HCT116 (cell line): ENCODE results near the gene GPR68. TPM values are rescaled to one million over a fixed set of nuclear protein-coding genes. Genes with fewer than 3 reads are reported as not detected.

Source experiments
- ATAC-seq: fragments of 200-7000 bp; cut with Tn5 transposase; 2 replicates; pipeline ENCODE4 v1.9.1; 2020; ENCODE audit warnings: mild to moderate bottlenecking, moderate library complexity
- BruUV-seq: library from RNA; stranded (reverse); fragments of 400-500 nt; replicated peaks from 2 replicates; lab custom pipeline; 2021; lab: Mats Ljungman, UMichigan
- CTCF ChIA-PET: fragments of 300-600 bp; sonication (Branson Sonifier 250); formaldehyde crosslinking; loops from one replicate; lab custom pipeline; 2021; ENCODE audit warnings: antibody characterized with exemption; lab: Charles Lee
- POLR2A ChIA-PET: fragments of 300-600, 350-600 bp; sonication (Branson Sonifier 250); formaldehyde crosslinking; loops from one replicate; lab custom pipeline; 2021; ENCODE audit warnings: antibody characterized with exemption; lab: Charles Lee
- RAD21 ChIA-PET, 2 experiments: fragments of 300-600 bp; sonication (Branson Sonifier 250); formaldehyde crosslinking; loops; one replicate each; lab custom pipeline; 2023; ENCODE audit warnings: low total read pairs in 2 of 2; ENCODE audit not compliant: uncharacterized antibody in 2 of 2, unreplicated experiment in 2 of 2, low non-redundant PET in 1 of 2; lab: Charles Lee
- DNase-seq: peaks from one replicate; pipeline ENCODE4 v3.0.0-alpha.2; 2010; ENCODE audit warnings: low read depth, low spot score
- H2AFZ ChIP-seq: fragments of 200-600 bp; shearing (Covaris generic), sonication (generic); 2 replicates; pipeline ENCODE4 v1.6.1; 2017; ENCODE audit warnings: low read depth, mixed run types, mixed read lengths, antibody characterized with exemption, low read length; ENCODE audit not compliant: poor library complexity, severe bottlenecking
- H3K27ac ChIP-seq: 2 replicates; pipeline ENCODE4 v1.5.1; 2012; ENCODE audit warnings: low read depth, low read length
- H3K27me3 ChIP-seq: fragments of 200-600 bp; sonication (generic); 2 replicates; pipeline ENCODE4 v1.6.1; 2016; ENCODE audit warnings: mixed run types, low read length, mixed read lengths; ENCODE audit not compliant: insufficient read depth
- H3K36me3 ChIP-seq, 2 experiments: fragments of 200-500 bp in 1 of 2; fragments of 200-600 bp in 1 of 2; sonication (Bioruptor generic) in 1 of 2; sonication (generic) in 1 of 2; 2 replicates each; pipeline versions ENCODE4 v1.5.1 to v1.6.1; 2014 to 2016; ENCODE audit warnings: low read length in 2 of 2, inconsistent platforms in 1 of 2, mixed read lengths in 1 of 2, mixed run types in 1 of 2; ENCODE audit not compliant: insufficient read depth in 2 of 2, control insufficient read depth in 1 of 2
- H3K4me1 ChIP-seq, 2 experiments: fragments of 200-600 bp in 1 of 2; sonication (generic) in 1 of 2; 2 replicates each; pipeline versions ENCODE4 v1.5.1 to v1.6.1; 2012 to 2017; ENCODE audit warnings: low read length in 2 of 2, inconsistent platforms in 1 of 2, mild to moderate bottlenecking in 1 of 2, mixed read lengths in 1 of 2, mixed run types in 1 of 2, moderate library complexity in 1 of 2; ENCODE audit not compliant: insufficient read depth in 2 of 2, control insufficient read depth in 1 of 2
- H3K4me2 ChIP-seq: fragments of 200-600 bp; sonication (generic); 2 replicates; pipeline ENCODE4 v1.6.1; 2017; ENCODE audit warnings: mixed run types, low read length, mixed read lengths
- H3K4me3 ChIP-seq, 2 experiments: fragments of 200-600 bp in 1 of 2; sonication (generic) in 1 of 2; replicated peaks in 1 of 2; 2 replicates each; pipeline ENCODE4 v1.5.1; 2011 to 2016; ENCODE audit warnings: low read length in 2 of 2, control low read depth in 1 of 2, low read depth in 1 of 2, mild to moderate bottlenecking in 1 of 2, mixed read lengths in 1 of 2, mixed run types in 1 of 2
- H3K79me2 ChIP-seq: fragments of 200-600 bp; sonication (generic); 2 replicates; pipeline ENCODE4 v1.6.1; 2017; ENCODE audit warnings: mild to moderate bottlenecking, mixed run types, low read length, moderate library complexity, mixed read lengths; ENCODE audit not compliant: insufficient read depth
- H3K9ac ChIP-seq: fragments of 200-600 bp; sonication (generic); 2 replicates; pipeline ENCODE4 v1.6.1; 2016; ENCODE audit warnings: low read length, mixed read lengths
- H3K9me2 ChIP-seq: fragments of 200-600 bp; sonication (generic), shearing (Covaris generic); 2 replicates; pipeline ENCODE4 v1.6.1; 2017; ENCODE audit warnings: mixed run types, mild to moderate bottlenecking, moderate library complexity; ENCODE audit not compliant: insufficient read depth
- H3K9me3 ChIP-seq, 2 experiments: fragments of 200-500 bp in 1 of 2; fragments of 200-600 bp in 1 of 2; sonication (Bioruptor generic) in 1 of 2; sonication (generic) in 1 of 2; 2 replicates each; pipeline ENCODE4 v1.6.1; 2014 to 2017; ENCODE audit warnings: low read length in 2 of 2, mixed read lengths in 2 of 2, inconsistent platforms in 1 of 2, low read depth in 1 of 2, mild to moderate bottlenecking in 1 of 2, mixed run types in 1 of 2, moderate library complexity in 1 of 2; ENCODE audit not compliant: control insufficient read depth in 1 of 2, insufficient read depth in 1 of 2
- H4K20me1 ChIP-seq: fragments of 200-600 bp; sonication (generic), shearing (Covaris generic); 2 replicates; pipeline ENCODE4 v1.6.1; 2017; ENCODE audit warnings: mixed run types, mild to moderate bottlenecking, moderate library complexity; ENCODE audit not compliant: insufficient read depth
- CBX3 ChIP-seq: IDR thresholded peaks from 2 replicates; pipeline ENCODE4 v1.6.1; 2012; ENCODE audit warnings: low read depth
- CEBPB ChIP-seq: IDR thresholded peaks from 2 replicates; pipeline ENCODE4 v1.6.1; 2012; ENCODE audit warnings: low read depth
- EGR1 ChIP-seq: IDR thresholded peaks from 2 replicates; pipeline ENCODE4 v1.6.1; 2012; ENCODE audit warnings: low read depth
- ELF1 ChIP-seq: IDR thresholded peaks from 2 replicates; pipeline ENCODE4 v1.6.1; 2012; ENCODE audit warnings: low read depth, borderline replicate concordance
- EZH2 ChIP-seq: fragments of 200-600 bp; sonication (generic); IDR thresholded peaks from 2 replicates; pipeline ENCODE4 v1.6.1; 2017; ENCODE audit warnings: antibody characterized with exemption, mixed run types
- FOSL1 ChIP-seq: IDR thresholded peaks from 2 replicates; pipeline ENCODE4 v1.6.1; 2012; ENCODE audit warnings: low read depth
- JUND ChIP-seq: IDR thresholded peaks from 2 replicates; pipeline ENCODE4 v1.6.1; 2012
- MAX ChIP-seq: IDR thresholded peaks from 2 replicates; pipeline ENCODE4 v1.6.1; 2012
- POLR2A ChIP-seq: IDR thresholded peaks from 2 replicates; pipeline ENCODE4 v1.7.0; 2011; ENCODE audit warnings: borderline replicate concordance; ENCODE audit not compliant: insufficient read depth, insufficient read length; ENCODE audit errors: extremely low read depth
- POLR2AphosphoS5 ChIP-seq: IDR thresholded peaks from 2 replicates; pipeline ENCODE4 v1.6.1; 2011; ENCODE audit warnings: mild to moderate bottlenecking, low read depth, low read length, moderate library complexity
- RAD21 ChIP-seq: IDR thresholded peaks from 2 replicates; pipeline ENCODE4 v1.6.1; 2012; ENCODE audit warnings: low read depth, mild to moderate bottlenecking
- REST ChIP-seq: IDR thresholded peaks from 2 replicates; pipeline ENCODE4 v1.6.1; 2012; ENCODE audit warnings: low read depth
- SIN3A ChIP-seq: IDR thresholded peaks from 2 replicates; pipeline ENCODE4 v1.6.1; 2012; ENCODE audit warnings: low read depth
- SP1 ChIP-seq: IDR thresholded peaks from 2 replicates; pipeline ENCODE4 v1.6.1; 2012; ENCODE audit warnings: low read depth
- SRF ChIP-seq: IDR thresholded peaks from 2 replicates; pipeline ENCODE4 v1.6.1; 2012; ENCODE audit warnings: low read depth
- TCF7L2 ChIP-seq: IDR thresholded peaks from 2 replicates; pipeline ENCODE4 v1.7.0; 2011; ENCODE audit warnings: borderline replicate concordance, inconsistent platforms; ENCODE audit not compliant: insufficient read depth, insufficient read length; ENCODE audit errors: extremely low read depth
- ZBTB33 ChIP-seq: IDR thresholded peaks from 2 replicates; pipeline ENCODE4 v1.6.1; 2011; ENCODE audit warnings: mild to moderate bottlenecking, low read length, moderate library complexity; ENCODE audit not compliant: insufficient replicate concordance; ENCODE audit errors: extremely low read depth
- ZNF274 ChIP-seq: fragments of 200-500 bp; sonication (Bioruptor generic); IDR thresholded peaks from 2 replicates; pipeline ENCODE4 v1.6.1; 2014; ENCODE audit warnings: mild to moderate bottlenecking, low read depth, low read length, inconsistent platforms
- intact Hi-C: fragments of 100-400 bp; cut with micrococcal nuclease; formaldehyde crosslinking; loops from 2 replicates; pipeline ENCODE4 v1.10.0; 2022
- total RNA-seq: library from RNA; stranded (reverse); gene quantifications from one replicate; pipeline ENCODE4 v1.2.1, GENCODE V29; 2021; ENCODE audit not compliant: unreplicated experiment

GPR68 gene
- total RNA-seq, 1 experiment from 2014 or later = not detected

GRCh38 chr14:91202234-91202974 is 42.1 kb downstream of the GPR68 start:
- H2AFZ ChIP-seq = no peak overlapping the region

More at GRCh38 chr14:91202234-91202974, 42.1 kb downstream of the GPR68 start:
- Histone ChIP-seq H3K9me2 (no peaks in the 10 kb centered on the region), H3K36me3 (peaks cover 26 to 61% of the 10 kb centered on the region in 2 experiments), H3K4me2 (no peak overlapping the region), H3K27ac (no peak overlapping the region), H3K9ac (no peak overlapping the region), H3K79me2 (no peaks in the 10 kb centered on the region), H3K4me3 (no peak overlapping the region), H3K9me3 (peaks cover 11 to 14% of the 10 kb centered on the region in 2 experiments; a peak in 2 of 4 replicates), H4K20me1 (no peaks in the 10 kb centered on the region), H3K4me1 (no peaks in the 10 kb centered on the region), H3K27me3 (no peaks in the 10 kb centered on the region)
- no peak for DNase-seq
- no peak for TF ChIP-seq ZNF274
- TF ChIP-seq CBX3 = no peak
- TF ChIP-seq RAD21 = no peak
- TF ChIP-seq EGR1 = no peak
- TF ChIP-seq POLR2A = no peak
- no peak for TF ChIP-seq SP1
- TF ChIP-seq ZBTB33 = no peak
- TF ChIP-seq JUND = no peak
- no peak for TF ChIP-seq FOSL1
- TF ChIP-seq EZH2 = no peak
- no peak for TF ChIP-seq SIN3A
- TF ChIP-seq TCF7L2 = no peak
- no peak for TF ChIP-seq SRF
- no peak for TF ChIP-seq MAX
- no peak for TF ChIP-seq ELF1
- TF ChIP-seq REST = no peak
- no peak for TF ChIP-seq POLR2AphosphoS5
- TF ChIP-seq CEBPB = no peak
- ATAC-seq = no peak
- ChIA-PET CTCF (no interaction called here), POLR2A (no interaction called here), RAD21 (no interaction called here)
- no TSS peak for BruUV-seq
- intact Hi-C loops = no loop called here
